HG02970 (cell line): Measurements from ENCODE around the gene PCBP3.
"Not testable (repeated sequence)": the region's sequence is repeated elsewhere in the genome, so short reads cannot be mapped to it uniquely, and the experiment has no call there.

Source experiments
- ATAC-seq: cut with Tn5 transposase; IDR thresholded peaks from one replicate; pipeline ENCODE4 v1.9.1; 2021; ENCODE audit warnings: mild to moderate bottlenecking, moderate library complexity, moderate number of reproducible peaks; ENCODE audit not compliant: unreplicated experiment, low FRiP score

PCBP3 gene

GRCh38 chr21:45885597-45885929, 242.0 kb downstream of the PCBP3 start:
- no peak for ATAC-seq

DNA sequence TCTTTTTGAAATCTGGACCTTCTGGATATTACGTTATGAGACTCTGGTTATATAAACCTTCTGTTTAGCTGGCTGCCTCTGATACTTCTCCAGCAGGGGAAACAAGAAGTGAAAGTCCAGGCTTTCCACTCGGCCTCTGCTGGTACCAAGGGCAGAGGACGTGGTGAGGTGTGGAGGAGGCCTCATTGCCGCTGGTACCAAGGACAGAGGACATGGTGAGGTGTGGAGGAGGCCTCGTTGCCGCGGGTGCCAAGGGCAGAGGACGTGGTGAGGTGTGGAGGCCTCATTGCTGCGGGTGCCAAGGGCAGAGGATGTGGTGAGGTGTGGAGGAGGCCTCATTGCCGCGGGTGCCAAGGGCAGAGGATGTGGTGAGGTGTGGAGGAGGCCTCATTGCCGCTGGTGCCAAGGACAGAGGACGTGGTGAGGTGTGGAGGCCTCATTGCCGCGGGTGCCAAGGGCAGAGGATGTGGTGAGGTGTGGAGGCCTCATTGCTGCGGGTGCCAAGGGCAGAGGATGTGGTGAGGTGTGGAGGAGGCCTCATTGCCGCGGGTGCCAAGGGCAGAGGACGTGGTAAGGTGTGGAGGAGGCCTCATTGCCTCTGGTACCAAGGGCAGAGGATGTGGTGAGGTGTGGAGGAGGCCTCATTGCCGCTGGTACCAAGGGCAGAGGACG, 242.5 kb downstream of the PCBP3 start:
- ATAC-seq, result not testable (repeated sequence)

DNA sequence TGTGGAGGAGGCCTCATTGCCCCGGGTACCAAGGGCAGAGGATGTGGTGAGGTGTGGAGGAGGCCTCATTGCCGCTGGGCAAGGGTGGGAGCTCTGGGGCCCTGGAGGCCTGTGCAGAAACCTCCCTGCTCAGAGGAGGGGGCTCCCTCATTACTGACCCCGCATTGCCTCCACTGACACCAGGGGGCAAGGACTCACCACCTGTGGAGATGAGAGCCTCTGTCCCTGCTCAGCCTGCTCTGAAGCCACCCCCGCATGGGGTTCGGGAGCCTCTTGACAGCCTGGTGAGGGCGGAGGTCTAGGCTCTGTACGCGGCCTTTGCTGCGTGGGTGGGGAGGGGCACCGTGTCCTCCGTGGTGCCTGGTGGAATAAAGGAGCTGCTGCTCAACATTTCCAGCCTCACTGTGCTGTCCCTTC, 243.1 kb downstream of the PCBP3 start:
- no peak for ATAC-seq

- ATAC-seq, result no peak
Measured at GRCh38 chr21:45887120-45887611, 243.6 kb downstream of the PCBP3 start.

DNA sequence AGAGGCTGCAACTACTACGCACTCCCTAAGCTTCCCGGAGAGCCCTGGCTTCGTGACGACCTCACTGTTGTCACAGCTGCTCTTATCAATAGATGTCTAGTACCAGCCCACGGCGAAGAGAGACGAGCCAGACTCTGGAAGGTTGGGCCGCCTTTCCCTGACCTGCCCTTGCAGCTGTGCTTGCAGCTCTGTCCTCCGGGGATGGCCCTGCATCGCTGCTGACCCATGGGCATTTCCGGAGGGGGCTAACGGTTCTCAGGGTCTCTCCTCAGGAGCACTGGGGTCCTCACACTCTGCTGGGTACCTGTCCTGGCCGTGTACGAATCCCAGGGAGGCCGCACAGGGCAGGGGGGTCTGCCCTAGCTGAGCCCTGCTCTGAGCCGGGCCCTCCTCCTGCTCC, 244.3 kb downstream of the PCBP3 start:
- ATAC-seq, result no peak

GRCh38 chr21:45888386-45889009, 245.0 kb downstream of the PCBP3 start:
- ATAC-seq, result no peak

GRCh38 chr21:45889256-45889655, 245.7 kb downstream of the PCBP3 start:
- ATAC-seq, result no peak

DNA sequence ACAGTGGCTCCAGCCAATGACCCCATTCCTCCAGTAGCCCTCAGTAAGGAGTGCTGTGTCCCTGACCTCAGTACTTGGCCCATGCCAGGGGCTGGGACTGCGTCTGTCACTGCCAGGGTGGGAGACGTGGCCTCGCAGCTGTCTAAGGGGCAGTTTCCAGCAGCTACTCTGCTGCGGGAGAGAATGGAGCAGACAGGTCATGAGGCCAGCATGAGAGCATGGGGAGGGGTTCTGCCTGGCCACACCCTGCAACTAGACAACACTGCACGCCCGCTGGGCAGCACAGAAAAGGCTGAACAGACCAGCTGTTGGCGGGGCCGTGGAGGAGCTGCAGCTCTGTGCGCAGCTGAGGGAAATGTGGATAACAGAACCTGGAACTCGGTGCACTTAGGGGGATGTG, 246.4 kb downstream of the PCBP3 start:
- ATAC-seq, result no peak

- ATAC-seq, result no peak
Measured at GRCh38 chr21:45891388-45892155, 248.0 kb downstream of the PCBP3 start.

- ATAC-seq, result no peak
Measured at GRCh38 chr21:45892156-45892915, 248.8 kb downstream of the PCBP3 start.

GRCh38 chr21:45892916-45893739, 249.6 kb downstream of the PCBP3 start:
- no peak for ATAC-seq

DNA sequence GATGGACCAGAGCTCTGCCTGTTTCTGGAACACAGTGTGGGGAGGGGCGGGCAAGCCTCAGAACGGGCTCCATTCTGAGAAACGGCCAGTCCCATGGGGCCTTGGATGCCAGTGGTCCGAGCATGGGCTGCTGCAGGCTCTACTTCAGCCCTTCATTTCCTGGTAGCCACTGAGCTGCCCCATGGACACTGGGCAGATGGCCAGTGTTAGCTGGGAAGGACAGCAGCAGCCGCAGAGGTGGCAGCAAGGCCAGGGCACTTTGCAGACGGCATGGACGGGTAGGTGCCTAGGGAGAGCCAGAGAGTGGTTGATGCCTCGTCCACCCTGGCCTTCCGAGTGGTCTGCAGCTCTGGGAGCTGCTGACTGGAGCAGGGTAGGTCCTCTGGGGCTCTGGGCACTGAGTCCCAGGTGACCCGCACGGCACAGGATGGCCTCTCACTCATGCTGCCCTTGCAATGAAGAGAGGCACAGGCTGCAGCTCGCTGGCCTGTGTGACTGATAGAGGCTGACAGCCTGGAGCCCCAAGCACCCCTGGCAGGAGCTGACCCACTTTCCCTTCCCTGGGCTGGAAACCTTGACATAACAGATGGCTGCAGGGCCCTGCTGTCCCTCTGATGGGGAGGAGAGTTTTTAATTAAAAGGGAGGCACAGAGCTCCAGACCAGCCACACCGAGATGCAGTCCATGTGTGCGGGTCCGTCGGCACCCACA, 250.4 kb downstream of the PCBP3 start:
- ATAC-seq, result no peak

- ATAC-seq, result no peak
Measured at GRCh38 chr21:45894450-45894825, 250.9 kb downstream of the PCBP3 start.

DNA sequence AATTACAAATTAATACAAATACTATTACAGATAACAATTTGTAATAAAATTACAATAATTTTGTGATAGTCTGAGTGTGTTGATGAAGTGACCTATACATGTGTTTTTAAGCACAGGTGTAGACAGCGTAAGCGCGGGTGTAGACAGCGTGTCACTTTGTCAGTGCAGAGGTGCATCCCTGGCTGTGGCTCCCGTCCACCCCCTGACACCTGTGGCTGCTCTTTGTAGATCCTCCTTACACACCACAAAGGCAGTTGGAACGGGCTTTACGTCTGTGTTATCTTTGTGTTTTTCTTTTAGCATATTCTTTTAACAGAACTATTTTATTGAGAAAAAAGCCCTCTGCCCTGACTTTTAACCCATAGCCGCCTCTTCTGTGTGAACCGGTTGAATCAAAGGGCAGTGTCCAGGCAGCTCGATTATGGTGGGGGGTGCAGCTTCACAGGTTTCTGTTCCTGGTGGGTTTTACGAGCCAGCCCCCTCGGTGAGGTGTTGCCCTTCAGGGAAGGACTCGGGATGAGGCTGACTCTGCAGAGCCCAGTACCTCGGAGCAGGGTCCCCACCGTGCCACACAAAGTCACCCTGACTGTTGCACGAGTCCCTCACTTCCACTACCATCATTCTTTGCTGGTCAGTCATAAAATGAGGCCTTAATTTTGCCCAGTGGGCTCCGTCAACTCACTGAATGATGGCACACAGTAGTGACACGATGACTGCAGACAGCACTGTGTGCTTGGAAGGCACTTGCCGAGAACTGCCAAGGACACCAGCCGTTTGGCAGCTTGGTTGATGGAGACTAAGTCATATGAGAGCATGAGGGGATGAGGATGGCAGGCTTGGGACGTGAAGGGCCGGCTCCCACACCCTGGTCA, 251.6 kb downstream of the PCBP3 start:
- no peak for ATAC-seq

GRCh38 chr21:45895778-45896370, 252.3 kb downstream of the PCBP3 start:
- ATAC-seq, result no peak

DNA sequence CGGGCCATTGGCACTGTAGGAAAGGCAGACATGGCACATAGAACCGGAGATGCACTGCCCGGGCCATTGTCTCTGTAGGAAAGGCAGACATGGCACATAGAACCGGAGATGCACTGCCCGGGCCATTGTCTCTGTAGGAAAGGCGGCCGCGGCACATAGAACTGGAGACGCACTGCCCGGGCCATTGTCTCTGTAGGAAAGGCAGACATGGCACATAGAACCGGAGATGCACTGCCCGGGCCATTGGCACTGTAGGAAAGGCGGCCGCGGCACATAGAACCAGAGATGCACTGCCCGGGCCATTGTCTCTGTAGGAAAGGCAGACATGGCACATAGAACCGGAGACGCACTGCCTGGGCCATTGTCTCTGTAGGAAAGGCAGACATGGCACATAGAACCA, 252.9 kb downstream of the PCBP3 start:
- ATAC-seq, result not testable (repeated sequence)

DNA sequence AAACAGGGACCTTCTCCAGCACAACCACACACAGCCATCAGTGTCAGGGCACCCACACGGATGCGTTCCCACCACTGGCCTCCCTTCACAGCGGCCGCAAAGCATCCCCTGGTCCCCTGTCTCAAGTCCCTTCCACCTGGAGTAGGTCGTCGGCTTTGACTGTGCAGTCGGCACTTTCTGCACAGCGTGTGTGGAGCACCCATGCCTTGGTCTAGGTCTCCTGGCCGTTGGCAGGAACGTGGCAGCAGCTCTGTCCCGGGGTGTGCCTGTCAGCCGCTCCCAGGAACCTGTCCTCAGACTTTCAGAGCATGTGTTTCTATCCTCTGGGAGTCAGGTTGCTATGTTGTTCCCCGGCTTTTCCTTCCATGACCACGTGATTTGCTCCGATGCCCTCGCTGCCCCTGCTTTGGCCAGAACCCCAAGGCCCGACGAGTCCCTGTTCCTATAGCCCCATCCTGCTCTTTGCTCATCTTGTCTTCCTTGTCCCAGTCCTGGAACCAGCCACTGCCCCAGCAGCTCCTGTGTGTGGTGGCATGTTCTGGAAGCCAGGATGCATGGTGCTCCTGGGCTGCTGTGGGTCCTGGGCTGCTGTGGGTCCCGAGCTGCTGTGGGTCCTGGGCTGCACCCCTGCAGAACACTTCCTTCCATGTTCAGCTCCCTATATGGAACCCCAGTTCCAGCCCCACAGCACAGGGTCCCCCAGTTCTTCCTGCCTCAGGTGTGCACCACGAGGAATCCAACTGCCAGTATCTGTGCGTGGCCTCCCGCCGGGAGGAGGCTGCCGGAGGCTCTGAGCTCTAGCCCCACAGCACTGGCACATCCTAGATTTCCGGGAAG, 253.9 kb downstream of the PCBP3 start:
- ATAC-seq, result no peak
